ENCODE results near the gene ZBTB42.

DNA sequence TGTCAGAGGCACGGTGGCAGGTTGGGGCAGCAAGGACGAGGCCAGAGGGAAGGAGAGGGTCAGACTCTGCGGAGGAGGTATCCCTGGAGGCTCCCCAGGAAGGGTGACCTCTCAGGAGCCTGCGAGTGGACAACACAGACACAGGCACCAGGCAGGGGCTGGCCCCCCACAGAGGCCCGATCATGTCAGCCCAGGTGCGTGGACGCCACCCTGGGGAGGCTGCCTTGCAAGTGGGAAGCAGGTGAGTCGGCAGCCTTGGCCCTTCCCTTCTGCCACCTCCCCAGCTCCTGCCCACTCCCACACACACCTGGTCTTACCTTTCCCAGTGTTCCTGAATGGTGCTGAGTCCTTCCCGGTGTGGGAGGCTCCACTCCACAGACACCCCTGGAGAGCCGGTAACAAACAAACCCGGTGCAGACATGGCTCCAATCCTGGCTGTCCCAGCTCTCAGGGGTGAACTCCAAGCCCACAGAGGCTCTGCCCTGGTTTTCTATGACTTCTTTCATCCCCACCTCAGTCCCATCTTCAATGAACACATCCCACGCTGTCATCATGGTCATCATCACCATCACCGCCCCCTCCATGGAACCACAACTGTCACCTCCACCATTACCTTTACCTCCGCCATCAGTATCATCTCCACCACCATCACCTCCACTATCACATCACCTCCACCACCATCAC, 5.2 kb downstream of the ZBTB42 start:
- TF ChIP-seq MAFK (IDR thresholded peaks at IDR 0.05; ENCODE audit: low read depth, low read length) (no peak), RAD21 (IDR thresholded peaks at IDR 0.05; ENCODE audit: low read length) (no peak)
